ENCODE data around the gene NKAPL.
"Not testable (repeated sequence)": the region's sequence is repeated elsewhere in the genome, so short reads cannot be mapped to it uniquely, and the experiment has no call there.

Gene NKAPL

DNA sequence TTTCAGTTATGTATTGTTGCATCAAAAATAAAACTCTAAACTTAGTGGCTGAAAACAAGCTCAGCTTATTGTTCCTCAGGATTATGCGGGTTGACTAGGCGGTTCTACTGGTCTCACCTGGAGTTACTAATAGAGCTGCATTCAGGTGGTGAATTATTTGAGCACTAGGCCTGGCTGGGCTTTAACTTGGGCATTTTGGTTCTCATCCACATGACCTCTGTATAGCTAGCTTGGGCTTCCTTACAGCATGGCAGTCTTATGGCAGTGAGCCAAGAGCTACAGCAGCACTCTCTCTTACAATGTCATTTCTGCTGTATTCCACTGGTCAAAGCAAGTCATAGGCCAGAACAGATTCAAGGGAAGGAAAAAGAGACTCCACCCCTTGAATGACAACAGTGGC lies 23.8 kb downstream of the NKAPL start:
- no peak for DNase-seq
- intact Hi-C loops (cut with DNase I): no loop called here

DNA sequence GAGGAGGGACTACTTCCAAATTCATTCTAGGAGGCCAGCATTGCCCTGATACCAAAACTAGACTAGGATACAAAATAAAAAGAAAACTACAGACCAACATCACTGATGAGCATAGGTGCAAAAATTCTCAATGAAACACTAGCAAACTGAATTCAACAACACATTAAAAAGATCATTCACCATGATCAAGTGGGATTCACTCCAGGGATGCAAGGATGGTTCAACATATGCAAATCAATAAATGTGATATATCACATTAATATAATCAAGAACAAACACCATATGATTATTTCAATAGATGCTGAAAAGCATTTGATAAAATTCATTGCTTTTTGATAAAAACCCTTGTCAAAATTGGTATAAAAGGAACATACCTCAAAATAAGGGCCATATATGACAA lies 32.5 kb downstream of the NKAPL start:
- DNase-seq: no peak
- intact Hi-C loops (cut with DNase I): no loop called here

DNA sequence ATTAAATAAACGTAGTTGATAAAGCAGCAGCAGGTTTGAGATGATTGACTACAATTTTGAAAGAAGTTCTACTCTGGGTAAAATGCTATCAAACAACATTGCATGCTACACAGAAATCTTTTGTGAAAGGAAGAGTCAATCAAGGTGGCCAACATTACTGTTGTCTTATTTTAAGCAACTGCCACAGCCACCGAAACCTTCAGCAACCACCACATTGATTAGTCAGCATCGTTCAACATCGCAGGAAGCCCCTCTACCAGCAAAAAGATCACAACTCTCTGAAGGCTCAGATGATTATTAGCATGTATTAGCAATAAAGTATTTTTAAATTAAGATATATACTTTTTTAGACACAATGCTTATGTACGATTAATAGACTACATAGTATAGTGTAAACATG lies 36.2 kb downstream of the NKAPL start:
- no peak for DNase-seq
- intact Hi-C loops (cut with DNase I): no loop called here

DNA sequence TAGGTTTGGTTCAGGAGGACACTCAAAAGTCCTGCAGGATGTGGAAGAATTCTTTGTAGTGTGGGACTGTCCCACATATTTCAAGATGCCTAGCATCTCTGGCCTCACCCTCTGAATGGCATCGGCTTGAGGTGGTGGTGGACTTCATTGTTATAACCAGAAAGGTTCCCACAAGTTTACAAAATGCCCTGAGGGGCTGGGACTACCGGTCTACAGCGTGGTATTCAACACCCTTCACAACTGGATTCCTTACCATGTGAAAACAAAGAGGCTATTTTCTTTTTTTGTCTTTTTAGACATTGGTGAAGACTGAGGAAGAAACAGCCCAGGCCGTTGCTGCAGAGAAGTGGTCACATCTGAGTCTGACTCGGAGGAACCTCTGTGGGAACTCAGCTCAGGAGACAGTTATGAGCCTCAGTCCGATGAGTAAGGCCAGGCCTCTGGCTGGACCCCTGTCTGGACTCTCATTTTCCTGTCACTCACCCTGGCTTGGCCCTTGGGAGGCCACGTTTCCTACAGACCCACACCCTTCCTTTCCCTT lies 37.5 kb downstream of the NKAPL start:
- intact Hi-C loops (cut with DNase I): no loop called here
- no peak for DNase-seq

DNA sequence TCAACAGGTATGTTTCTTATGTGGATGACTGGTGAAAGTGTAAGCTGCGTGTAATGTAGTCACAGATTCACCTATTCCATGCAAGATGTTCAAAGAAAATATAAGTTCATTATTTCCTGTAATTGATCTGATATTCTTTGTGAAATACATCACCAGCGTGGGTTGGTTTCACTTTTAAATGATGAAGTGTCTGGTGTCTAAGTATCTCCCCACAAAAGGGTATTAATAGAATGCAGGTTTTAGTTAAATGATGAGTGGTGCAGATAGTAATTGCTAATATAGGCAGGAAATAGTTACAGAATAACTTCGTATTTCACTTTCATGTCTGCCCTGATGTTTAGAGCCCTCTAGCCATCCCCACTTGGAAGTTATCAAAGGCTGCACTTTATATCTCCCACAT lies 44.5 kb downstream of the NKAPL start:
- intact Hi-C loops (cut with DNase I): no loop called here
- no peak for DNase-seq

DNA sequence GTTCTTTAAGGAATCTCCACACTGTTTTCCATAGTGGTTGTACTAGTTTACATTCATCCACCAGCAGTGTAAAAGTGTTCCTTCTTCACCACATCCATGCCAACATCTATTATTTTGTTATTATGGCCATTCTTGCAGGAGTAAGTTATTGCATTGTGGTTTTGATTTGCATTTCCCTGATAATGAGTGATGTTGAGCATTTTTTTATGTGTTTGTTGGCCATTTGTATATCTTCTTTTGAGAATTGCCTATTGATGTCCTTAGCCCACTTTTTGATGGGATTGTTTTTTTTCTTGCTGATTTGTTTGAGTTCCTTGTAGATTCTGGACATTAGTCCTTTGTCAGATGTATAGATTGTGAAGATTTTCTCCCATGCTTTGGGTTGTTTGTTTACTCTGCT lies 47.3 kb downstream of the NKAPL start:
- intact Hi-C loops (cut with DNase I); DNase-seq: not testable (repeated sequence)

Data from posterior cingulate gyrus (tissue), 11 donors.